Neural progenitor cell (in vitro differentiated cells): ENCODE results near the gene RAI14.

ENCODE experiments used
- CTCF ChIP-seq: fragments of 200-600 bp; sonication (generic); IDR thresholded peaks from 2 replicates; pipeline ENCODE4 v1.5.1; 2017; ENCODE audit warnings: antibody characterized with exemption, mild to moderate bottlenecking
- EZH2 ChIP-seq: fragments of 200-600 bp; sonication (generic); IDR thresholded peaks from 2 replicates; pipeline ENCODE4 v1.6.1; 2017; ENCODE audit warnings: antibody characterized with exemption, mild to moderate bottlenecking, moderate library complexity
- EZH2phosphoT487 ChIP-seq: fragments of 200-600 bp; sonication (generic); IDR thresholded peaks from 2 replicates; pipeline ENCODE4 v1.6.1; 2017; ENCODE audit warnings: antibody characterized with exemption

- no peak for TF ChIP-seq EZH2
- TF ChIP-seq CTCF, result no peak
- TF ChIP-seq EZH2phosphoT487, result no peak
These were observed 56.4 kb downstream of the RAI14 start for GRCh38 chr5:34712565-34712964.
